Type B pancreatic cell (in vitro differentiated cells): ENCODE results near the gene NMNAT2. TPM values are rescaled to one million over a fixed set of nuclear protein-coding genes. Genes with fewer than 3 reads are reported as not detected.

Experiments
- DNase-seq: peaks from one replicate; pipeline ENCODE4 v3.0.0; 2021; ENCODE audit warnings: mixed read lengths; ENCODE audit not compliant: unreplicated experiment; ENCODE audit errors: extremely low spot score
- H3K27ac Mint-ChIP-seq: 2 replicates; pipeline ENCODE4 v1.8.0; 2021; ENCODE audit warnings: mild to moderate bottlenecking, mixed read lengths
- H3K27me3 Mint-ChIP-seq: 2 replicates; pipeline ENCODE4 v1.8.0; 2021; ENCODE audit warnings: mixed read lengths
- H3K36me3 Mint-ChIP-seq: 2 replicates; pipeline ENCODE4 v1.8.0; 2021; ENCODE audit warnings: mixed read lengths
- H3K4me1 Mint-ChIP-seq: one replicate; pipeline ENCODE4 v1.8.0; 2021; ENCODE audit warnings: mixed read lengths; ENCODE audit not compliant: unreplicated experiment
- H3K4me3 Mint-ChIP-seq: 2 replicates; pipeline ENCODE4 v1.8.0; 2021; ENCODE audit warnings: mild to moderate bottlenecking, mixed read lengths
- H3K9me3 Mint-ChIP-seq: 2 replicates; pipeline ENCODE4 v1.8.0; 2021; ENCODE audit warnings: mixed read lengths
- CTCF ChIP-seq: fragments of 200-600 bp; sonication (generic); conservative IDR thresholded peaks from 2 replicates; pipeline ENCODE4 v1.5.0; 2021; ENCODE audit warnings: antibody characterized with exemption, mild to moderate bottlenecking
- total RNA-seq: library from RNA; stranded (reverse); gene quantifications from 2 replicates; pipeline ENCODE4 v1.2.1, GENCODE V29; 2021; ENCODE audit warnings: low replicate concordance

Gene NMNAT2
- total RNA-seq, 1 donor from 2014 or later, result 3.7 TPM

- no peaks in the 10 kb centered on the region for H3K9me3 Mint-ChIP-seq
- H3K27ac Mint-ChIP-seq, result peak overlapping the region; percentile 8
- H3K27me3 Mint-ChIP-seq, result no peaks in the 10 kb centered on the region
- H3K36me3 Mint-ChIP-seq, result no peaks in the 10 kb centered on the region
- no peak for TF ChIP-seq CTCF
- no peak for DNase-seq
- no peak overlapping the region for H3K4me3 Mint-ChIP-seq
- peaks cover 24% of the 10 kb centered on the region for H3K4me1 Mint-ChIP-seq
Observed at GRCh38 chr1:183346276-183346732, 71.9 kb downstream of the NMNAT2 start.

- TF ChIP-seq CTCF, result no peak
- no peaks in the 10 kb centered on the region for H3K27me3 Mint-ChIP-seq
- H3K36me3 Mint-ChIP-seq, result no peaks in the 10 kb centered on the region
- no peaks in the 10 kb centered on the region for H3K4me1 Mint-ChIP-seq
- no peak overlapping the region for H3K27ac Mint-ChIP-seq
- no peak for DNase-seq
- no peaks in the 10 kb centered on the region for H3K9me3 Mint-ChIP-seq
- no peak overlapping the region for H3K4me3 Mint-ChIP-seq
Observed at GRCh38 chr1:183339556-183340167, 78.5 kb downstream of the NMNAT2 start.

- H3K27me3 Mint-ChIP-seq, result no peaks in the 10 kb centered on the region
- H3K9me3 Mint-ChIP-seq, result no peaks in the 10 kb centered on the region
- H3K36me3 Mint-ChIP-seq, result no peaks in the 10 kb centered on the region
- TF ChIP-seq CTCF, result peak; percentile 16
- H3K27ac Mint-ChIP-seq, result peak overlapping the region; percentile 99
- peak; percentile 74 for DNase-seq
- peak overlapping the region; percentile 91 for H3K4me3 Mint-ChIP-seq
- peaks cover 54% of the 10 kb centered on the region for H3K4me1 Mint-ChIP-seq
Observed at GRCh38 chr1:183331091-183331742, 87.0 kb downstream of the NMNAT2 start.

DNA sequence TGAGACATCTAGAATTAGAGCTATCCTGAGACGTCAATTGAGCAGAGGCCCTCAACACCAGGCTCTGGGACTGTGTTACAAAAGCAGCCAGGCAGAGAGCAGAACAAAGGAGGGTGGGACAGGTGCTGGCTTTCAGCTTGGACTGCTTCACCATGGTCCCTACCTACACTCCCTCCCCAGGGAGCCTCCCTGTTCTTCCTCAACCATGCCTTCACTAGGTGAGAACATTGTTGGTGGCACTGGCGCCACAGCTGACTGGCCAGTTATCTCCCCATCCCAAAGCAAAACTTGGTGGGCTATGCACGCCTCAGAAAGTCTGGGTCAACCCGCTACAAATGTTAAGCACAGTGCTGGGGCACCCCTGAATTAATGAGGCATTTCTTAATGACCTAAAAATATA is 87.8 kb downstream of the NMNAT2 start:
- peaks cover 54% of the 10 kb centered on the region for H3K4me1 Mint-ChIP-seq
- no peak for TF ChIP-seq CTCF
- no peaks in the 10 kb centered on the region for H3K27me3 Mint-ChIP-seq
- H3K36me3 Mint-ChIP-seq, result no peaks in the 10 kb centered on the region
- H3K4me3 Mint-ChIP-seq, result peak overlapping the region; percentile 91
- no peaks in the 10 kb centered on the region for H3K9me3 Mint-ChIP-seq
- H3K27ac Mint-ChIP-seq, result peak overlapping the region; percentile 99
- no peak for DNase-seq

DNA sequence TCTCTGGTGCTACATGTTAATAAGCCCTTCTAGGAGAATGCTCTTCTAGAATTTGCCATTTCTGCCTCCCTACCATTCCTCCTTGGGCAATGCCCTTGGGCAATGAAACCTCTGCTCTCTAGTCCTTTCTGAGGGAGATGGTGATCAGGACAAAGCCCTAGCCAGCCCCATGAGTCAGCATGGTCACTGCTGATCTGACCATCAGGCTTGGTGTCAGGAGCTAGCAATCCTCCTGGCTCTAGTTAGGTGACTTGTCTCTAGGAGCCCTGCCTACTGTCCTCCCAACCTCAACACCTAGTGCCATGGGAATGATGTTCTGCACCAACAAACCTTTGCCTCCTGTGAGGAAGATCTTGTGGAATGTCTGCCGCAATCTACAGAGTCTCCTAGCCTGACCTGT is 89.8 kb downstream of the NMNAT2 start:
- no peak overlapping the region for H3K4me3 Mint-ChIP-seq
- no peaks in the 10 kb centered on the region for H3K9me3 Mint-ChIP-seq
- peak overlapping the region; percentile 69 for H3K27ac Mint-ChIP-seq
- no peaks in the 10 kb centered on the region for H3K36me3 Mint-ChIP-seq
- no peak for TF ChIP-seq CTCF
- no peak for DNase-seq
- no peaks in the 10 kb centered on the region for H3K27me3 Mint-ChIP-seq
- H3K4me1 Mint-ChIP-seq, result peaks cover 53% of the 10 kb centered on the region
